ENCODE data around the gene SLC25A26.
"Not testable (repeated sequence)": the region's sequence is repeated elsewhere in the genome, so short reads cannot be mapped to it uniquely, and the experiment has no call there.

SLC25A26 gene

DNA sequence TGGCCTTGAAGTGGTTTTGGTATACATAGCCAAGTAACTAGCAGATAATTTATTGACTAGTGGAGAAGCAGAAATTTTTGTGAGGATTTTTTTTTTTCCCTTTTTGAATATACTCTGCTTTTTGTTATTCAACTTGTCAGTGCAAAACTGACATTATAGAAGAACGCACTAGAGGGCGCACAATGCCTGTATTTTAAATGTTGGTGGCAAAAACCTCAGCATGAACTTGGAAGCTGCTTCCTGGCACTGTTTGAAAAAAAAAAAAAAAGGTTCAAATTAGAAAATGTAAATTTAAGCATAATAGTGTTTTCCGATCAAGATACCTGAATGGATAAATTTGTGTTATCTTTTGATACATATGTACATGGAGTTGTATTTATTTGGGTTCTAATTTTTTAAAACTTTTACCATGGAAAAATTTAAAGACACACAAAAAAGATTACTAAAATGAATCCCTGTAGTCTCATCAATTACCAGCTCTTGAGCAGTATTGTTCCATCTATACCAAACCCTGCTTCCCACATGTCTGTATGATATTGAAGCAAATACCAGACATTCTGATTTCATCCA lies 56.0 kb downstream of the SLC25A26 start:
- TF ChIP-seq EZH2 (IDR thresholded peaks at IDR 0.05) = no peak
- no peak for TF ChIP-seq POLR2AphosphoS5 (IDR thresholded peaks at IDR 0.05; ENCODE audit: borderline replicate concordance, low read depth, low read length)
- no peak for TF ChIP-seq FOXP2 (optimal IDR thresholded peaks at IDR 0.05; ENCODE audit: control extremely low read depth, extremely low read length, insufficient read depth)
- Histone ChIP-seq H3K36me3 (ENCODE audit: insufficient read depth, low read length) (no peaks in the 10 kb centered on the region), H3K9ac (ENCODE audit: insufficient read length) (no peak overlapping the region), H3K4me3 (no peak overlapping the region), H3K9me3 (ENCODE audit: low read depth, low read length) (no peaks in the 10 kb centered on the region), H3K27ac (no peak overlapping the region)
- DNase-seq (ENCODE audit: low read depth, low spot score) = peak; percentile 64

DNA sequence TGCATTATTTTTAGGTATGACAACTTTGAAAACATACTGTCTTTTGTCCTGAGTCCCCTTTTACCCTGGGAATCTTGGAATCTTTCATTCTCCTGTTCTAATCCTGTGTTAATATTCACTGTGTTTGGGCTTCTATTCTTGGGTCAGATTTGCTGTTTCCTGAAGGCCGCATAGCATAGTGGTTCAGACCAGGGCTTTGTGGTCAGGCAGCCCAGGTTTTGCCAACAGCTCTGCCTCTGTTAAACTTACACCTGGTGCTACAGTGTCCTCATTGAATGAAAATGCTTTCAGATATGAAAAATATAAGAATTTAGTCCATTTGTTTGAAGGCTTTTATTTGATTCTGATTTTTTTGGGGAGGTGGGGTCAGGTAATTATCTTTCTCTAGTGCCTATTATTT lies 58.4 kb downstream of the SLC25A26 start:
- TF ChIP-seq FOXP2 (optimal IDR thresholded peaks at IDR 0.05; ENCODE audit: control extremely low read depth, extremely low read length, insufficient read depth) (no peak), EZH2 (IDR thresholded peaks at IDR 0.05) (no peak), POLR2AphosphoS5 (IDR thresholded peaks at IDR 0.05; ENCODE audit: borderline replicate concordance, low read depth, low read length) (no peak)
- H3K27ac ChIP-seq = no peak overlapping the region
- H3K36me3 ChIP-seq (ENCODE audit: insufficient read depth, low read length) = no peaks in the 10 kb centered on the region
- no peak overlapping the region for H3K4me3 ChIP-seq
- DNase-seq (ENCODE audit: low read depth, low spot score) = no peak
- H3K9me3 ChIP-seq (ENCODE audit: low read depth, low read length) = no peaks in the 10 kb centered on the region
- H3K9ac ChIP-seq (ENCODE audit: insufficient read length) = no peak overlapping the region

DNA sequence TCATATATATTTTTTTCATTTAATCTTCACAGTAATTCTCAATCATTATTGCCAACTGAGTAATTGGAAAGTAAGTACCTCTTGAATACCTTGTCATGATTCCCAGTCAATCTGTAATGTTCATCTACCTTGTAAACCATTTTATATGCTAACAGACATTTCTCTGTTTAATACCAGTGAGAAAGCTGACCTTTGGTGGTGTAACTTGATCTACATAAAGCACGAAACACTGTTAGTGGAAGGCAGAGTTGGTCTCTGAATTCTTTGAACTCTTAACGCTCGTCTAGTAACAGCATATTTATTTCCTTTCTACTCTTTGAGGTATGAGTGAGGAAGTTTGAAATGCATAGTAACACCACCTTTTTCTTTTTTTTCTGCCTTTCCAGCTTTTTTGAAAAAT lies 59.5 kb downstream of the SLC25A26 start:
- H3K27ac ChIP-seq = no peak overlapping the region
- no peak for DNase-seq (ENCODE audit: low read depth, low spot score)

DNA sequence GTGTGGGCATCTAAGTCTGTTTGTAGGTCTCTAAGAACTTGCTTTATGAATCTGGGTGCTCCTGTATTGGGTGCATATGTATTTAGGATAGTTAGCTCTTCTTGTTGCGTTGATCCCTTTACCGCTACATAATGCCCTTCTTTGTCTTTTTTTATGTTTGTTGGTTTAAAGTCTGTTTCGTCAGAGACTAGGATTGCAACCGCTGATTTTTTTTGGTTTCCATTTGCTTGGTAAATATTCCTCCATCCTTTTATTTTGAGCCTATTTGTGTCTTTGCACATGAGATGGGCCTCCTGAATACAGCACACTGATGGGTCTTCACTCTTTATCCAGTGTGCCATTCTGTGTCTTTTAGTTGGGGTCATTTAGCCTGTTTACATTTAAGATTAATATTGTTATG lies 71.1 kb downstream of the SLC25A26 start:
- H3K4me3 ChIP-seq; H3K9me3 ChIP-seq (ENCODE audit: low read depth, low read length); H3K9ac ChIP-seq (ENCODE audit: insufficient read length); DNase-seq (ENCODE audit: low read depth, low spot score); H3K27ac ChIP-seq; H3K36me3 ChIP-seq (ENCODE audit: insufficient read depth, low read length): not testable (repeated sequence)

More for the DNA sequence above, 59.5 kb downstream of the SLC25A26 start:
- Histone ChIP-seq H3K4me3 (no peak overlapping the region), H3K36me3 (ENCODE audit: insufficient read depth, low read length) (no peaks in the 10 kb centered on the region), H3K9me3 (ENCODE audit: low read depth, low read length) (no peaks in the 10 kb centered on the region), H3K9ac (ENCODE audit: insufficient read length) (no peak overlapping the region)
- TF ChIP-seq POLR2AphosphoS5 (IDR thresholded peaks at IDR 0.05; ENCODE audit: borderline replicate concordance, low read depth, low read length) (no peak), FOXP2 (optimal IDR thresholded peaks at IDR 0.05; ENCODE audit: control extremely low read depth, extremely low read length, insufficient read depth) (no peak), EZH2 (IDR thresholded peaks at IDR 0.05) (no peak)

DNA sequence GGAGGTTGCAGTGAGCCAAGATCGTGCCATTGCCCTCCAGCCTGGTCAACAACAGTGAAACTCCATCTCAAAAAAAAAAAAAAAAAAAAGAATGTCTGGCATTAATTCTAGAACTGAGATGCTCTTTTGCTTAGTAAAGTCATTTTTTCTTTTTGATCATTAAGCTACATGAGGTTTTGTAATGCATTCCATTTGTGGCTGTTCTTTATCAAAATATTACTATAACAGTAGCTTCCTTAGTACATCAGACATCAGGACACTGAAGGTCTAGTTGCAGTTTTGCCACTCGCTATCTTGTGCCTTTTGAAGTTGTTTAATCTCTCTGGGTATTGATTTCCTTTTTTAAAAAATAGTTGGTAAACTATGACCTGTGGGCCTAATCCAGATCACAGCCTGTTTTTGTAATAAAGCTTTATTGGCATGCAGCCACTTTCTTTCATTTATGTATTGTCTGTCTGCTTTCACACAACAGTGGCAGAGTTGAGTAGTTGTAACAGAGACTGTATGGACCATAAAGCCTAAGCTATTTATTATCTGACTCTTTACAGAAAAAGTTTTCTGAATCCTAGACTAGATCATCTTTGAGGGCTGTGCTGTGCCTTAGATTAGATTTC lies 76.6 kb downstream of the SLC25A26 start:
- H3K9ac ChIP-seq (ENCODE audit: insufficient read length) = no peak overlapping the region
- H3K27ac ChIP-seq = peak overlapping the region; percentile 78
- TF ChIP-seq POLR2AphosphoS5 (IDR thresholded peaks at IDR 0.05; ENCODE audit: borderline replicate concordance, low read depth, low read length) (no peak), FOXP2 (optimal IDR thresholded peaks at IDR 0.05; ENCODE audit: control extremely low read depth, extremely low read length, insufficient read depth) (no peak), EZH2 (IDR thresholded peaks at IDR 0.05) (no peak)
- H3K36me3 ChIP-seq (ENCODE audit: insufficient read depth, low read length) = no peaks in the 10 kb centered on the region
- DNase-seq (ENCODE audit: low read depth, low spot score) = no peak
- no peak overlapping the region for H3K4me3 ChIP-seq
- H3K9me3 ChIP-seq (ENCODE audit: low read depth, low read length) = no peaks in the 10 kb centered on the region

DNA sequence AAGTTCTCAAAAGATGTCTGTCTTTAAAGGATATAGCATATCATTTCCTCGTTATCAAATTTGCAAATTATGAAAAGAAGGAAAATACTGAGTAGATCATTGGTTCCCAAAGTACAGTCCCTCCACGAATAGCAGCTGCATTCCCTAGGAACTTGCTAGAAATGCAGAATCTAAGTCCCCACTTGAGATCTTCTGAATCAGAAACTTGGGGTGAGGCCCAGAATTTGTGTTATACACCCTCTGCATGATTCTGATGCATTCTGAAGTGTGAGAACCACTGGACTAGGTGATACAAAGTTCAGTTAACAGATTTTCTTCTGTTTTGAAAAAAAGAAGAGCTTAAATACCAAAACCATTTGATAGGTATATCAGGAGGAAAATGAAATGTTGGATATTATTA lies 77.1 kb downstream of the SLC25A26 start:
- Histone ChIP-seq H3K9ac (ENCODE audit: insufficient read length) (no peak overlapping the region), H3K27ac (peak overlapping the region; percentile 78), H3K4me3 (no peak overlapping the region), H3K36me3 (ENCODE audit: insufficient read depth, low read length) (no peaks in the 10 kb centered on the region), H3K9me3 (ENCODE audit: low read depth, low read length) (no peaks in the 10 kb centered on the region)
- DNase-seq (ENCODE audit: low read depth, low spot score) = no peak
- TF ChIP-seq FOXP2 (optimal IDR thresholded peaks at IDR 0.05; ENCODE audit: control extremely low read depth, extremely low read length, insufficient read depth) (no peak), EZH2 (IDR thresholded peaks at IDR 0.05) (no peak), POLR2AphosphoS5 (IDR thresholded peaks at IDR 0.05; ENCODE audit: borderline replicate concordance, low read depth, low read length) (no peak)

DNA sequence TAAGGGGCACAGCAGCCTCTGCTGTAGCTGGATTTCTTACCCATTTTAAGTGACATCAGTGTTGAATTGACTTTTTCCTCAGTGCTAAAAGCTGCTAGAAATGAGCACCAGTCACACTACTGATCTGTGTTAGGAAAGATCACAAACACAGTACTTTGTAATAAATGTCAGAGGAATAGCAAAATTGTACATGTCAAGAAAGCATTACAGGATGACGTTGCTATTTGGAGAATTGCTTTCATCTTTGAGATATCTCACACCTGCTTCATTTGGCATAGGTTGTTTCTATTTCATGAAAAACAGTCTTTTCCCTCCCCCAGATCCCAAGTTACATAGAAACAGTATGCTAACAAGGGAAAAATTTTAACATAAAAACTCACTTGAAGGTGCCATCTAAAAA lies 77.8 kb downstream of the SLC25A26 start:
- Histone ChIP-seq H3K27ac (peak overlapping the region; percentile 78; the same call in 1 of the 2 replicates), H3K36me3 (ENCODE audit: insufficient read depth, low read length) (no peaks in the 10 kb centered on the region), H3K9ac (ENCODE audit: insufficient read length) (no peak overlapping the region), H3K9me3 (ENCODE audit: low read depth, low read length) (no peaks in the 10 kb centered on the region), H3K4me3 (no peak overlapping the region)
- no peak for TF ChIP-seq EZH2 (IDR thresholded peaks at IDR 0.05)
- TF ChIP-seq POLR2AphosphoS5 (IDR thresholded peaks at IDR 0.05; ENCODE audit: borderline replicate concordance, low read depth, low read length) = no peak
- no peak for TF ChIP-seq FOXP2 (optimal IDR thresholded peaks at IDR 0.05; ENCODE audit: control extremely low read depth, extremely low read length, insufficient read depth)
- DNase-seq (ENCODE audit: low read depth, low spot score) = no peak

DNA sequence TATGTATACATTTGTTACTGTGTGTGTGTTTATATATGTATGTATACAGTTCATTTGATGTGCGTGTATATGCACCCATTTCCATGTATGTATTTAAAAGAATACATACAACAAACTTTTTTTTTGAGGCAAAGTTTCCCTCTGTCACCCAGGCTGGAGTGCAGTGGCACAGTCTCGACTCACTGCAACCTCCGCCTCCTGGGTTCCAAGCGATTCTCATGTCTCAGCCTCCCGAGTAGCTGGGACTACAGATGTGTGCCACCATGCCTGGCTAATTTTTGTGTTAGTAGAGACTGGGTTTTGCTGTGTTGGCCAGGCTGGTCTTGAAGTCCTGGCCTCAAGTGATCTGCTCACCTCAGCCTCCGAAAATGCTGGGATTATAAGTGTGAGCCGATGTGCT lies 78.3 kb downstream of the SLC25A26 start:
- H3K27ac ChIP-seq; H3K36me3 ChIP-seq (ENCODE audit: insufficient read depth, low read length); DNase-seq (ENCODE audit: low read depth, low spot score); H3K9me3 ChIP-seq (ENCODE audit: low read depth, low read length): not testable (repeated sequence)
- Histone ChIP-seq H3K4me3 (peak overlapping the region; percentile 58; the same call in 1 of the 2 replicates), H3K9ac (ENCODE audit: insufficient read length) (peak overlapping the region; percentile 63)

DNA sequence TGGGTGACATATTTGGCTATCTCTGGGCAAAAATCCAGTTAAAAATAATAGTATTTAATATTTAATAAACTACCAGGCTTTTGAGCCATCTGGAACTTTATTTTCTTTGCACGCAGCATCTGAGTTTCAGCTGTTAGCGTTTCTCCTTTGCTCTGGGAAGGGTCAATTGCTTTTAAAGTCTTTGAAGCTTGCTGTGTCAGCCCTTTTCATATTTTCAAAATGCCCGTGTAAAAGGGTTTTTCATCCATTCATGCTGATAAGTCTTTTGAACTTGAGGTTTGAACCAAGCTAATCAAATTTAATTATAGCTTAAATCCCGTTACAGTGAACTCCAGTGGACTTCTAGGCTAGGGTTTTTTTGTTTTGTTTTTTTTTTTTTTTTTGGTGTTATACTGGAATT lies 79.1 kb downstream of the SLC25A26 start:
- H3K36me3 ChIP-seq (ENCODE audit: insufficient read depth, low read length) = no peaks in the 10 kb centered on the region
- H3K27ac ChIP-seq = peak overlapping the region; percentile 77
- peak overlapping the region; percentile 63 for H3K9ac ChIP-seq (ENCODE audit: insufficient read length)
- peak overlapping the region; percentile 58 for H3K4me3 ChIP-seq
- TF ChIP-seq FOXP2 (optimal IDR thresholded peaks at IDR 0.05; ENCODE audit: control extremely low read depth, extremely low read length, insufficient read depth) (no peak), POLR2AphosphoS5 (IDR thresholded peaks at IDR 0.05; ENCODE audit: borderline replicate concordance, low read depth, low read length) (no peak)
- no peaks in the 10 kb centered on the region for H3K9me3 ChIP-seq (ENCODE audit: low read depth, low read length)
- DNase-seq (ENCODE audit: low read depth, low spot score) = no peak
